Femur (tissue), 1 donor: ENCODE data around the gene SBF2.
"Not testable (repeated sequence)": the region's sequence is repeated elsewhere in the genome, so short reads cannot be mapped to it uniquely, and the experiment has no call there.

Experiments
- DNase-seq: peaks from one replicate; pipeline ENCODE4 v3.0.0-alpha.2; 2017

Gene SBF2

DNA sequence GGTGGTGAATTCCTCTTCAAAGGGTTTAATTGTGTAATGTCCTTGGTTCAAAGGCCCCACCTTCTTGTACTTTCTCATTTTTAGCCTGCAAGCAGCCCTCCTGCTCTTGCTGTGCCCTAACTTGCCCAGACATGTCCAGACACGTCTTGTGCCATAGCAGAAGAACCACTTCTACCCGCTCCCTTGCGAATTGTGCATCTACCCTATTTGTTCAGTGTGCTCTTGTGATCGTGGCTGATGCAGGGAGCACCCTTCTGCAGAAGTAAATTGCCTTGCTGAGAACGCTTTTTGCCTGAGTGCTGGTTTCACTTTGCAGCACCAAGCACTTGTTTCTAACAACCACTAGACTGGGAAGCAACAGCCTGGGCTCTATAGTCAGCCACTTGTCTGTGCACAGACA is 249.4 kb downstream of the SBF2 start:
- no peak for DNase-seq

- no peak for DNase-seq
Measured at GRCh38 chr11:10042699-10043098, 251.3 kb downstream of the SBF2 start.

DNA sequence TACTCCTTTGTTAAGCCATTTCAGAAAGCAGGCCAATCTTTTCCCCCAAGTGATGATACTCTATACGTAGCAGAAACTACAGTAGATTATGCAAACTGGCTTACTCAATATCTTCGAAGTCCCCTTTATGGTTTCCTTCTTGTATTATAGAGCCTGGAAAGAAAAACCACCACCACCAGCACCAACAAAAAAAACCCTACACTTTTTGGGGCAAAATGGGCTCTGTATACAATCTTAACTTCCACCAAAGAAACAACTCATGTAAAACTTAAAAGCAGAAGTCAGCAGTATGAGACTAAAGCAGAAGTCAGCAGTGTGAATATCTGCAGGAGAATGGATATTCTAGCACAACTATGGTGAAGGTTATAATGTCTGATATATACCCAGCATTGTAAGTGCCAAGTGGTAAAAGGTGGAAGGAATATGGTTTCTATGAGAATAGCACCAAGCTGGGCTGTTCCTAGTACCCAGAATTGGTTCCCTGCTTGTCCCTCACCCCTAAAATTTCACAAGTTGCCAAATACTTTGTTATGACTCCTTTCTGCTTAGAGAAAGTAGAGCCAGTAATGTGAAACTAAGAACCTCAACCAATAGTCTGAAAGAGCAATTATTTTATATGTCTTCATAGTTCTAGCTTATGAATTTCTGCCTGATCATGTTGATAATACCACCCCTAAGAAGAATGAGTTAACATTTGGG is 252.1 kb downstream of the SBF2 start:
- no peak for DNase-seq

- DNase-seq, result no peak
Measured at GRCh38 chr11:10041332-10041731, 252.7 kb downstream of the SBF2 start.

DNA sequence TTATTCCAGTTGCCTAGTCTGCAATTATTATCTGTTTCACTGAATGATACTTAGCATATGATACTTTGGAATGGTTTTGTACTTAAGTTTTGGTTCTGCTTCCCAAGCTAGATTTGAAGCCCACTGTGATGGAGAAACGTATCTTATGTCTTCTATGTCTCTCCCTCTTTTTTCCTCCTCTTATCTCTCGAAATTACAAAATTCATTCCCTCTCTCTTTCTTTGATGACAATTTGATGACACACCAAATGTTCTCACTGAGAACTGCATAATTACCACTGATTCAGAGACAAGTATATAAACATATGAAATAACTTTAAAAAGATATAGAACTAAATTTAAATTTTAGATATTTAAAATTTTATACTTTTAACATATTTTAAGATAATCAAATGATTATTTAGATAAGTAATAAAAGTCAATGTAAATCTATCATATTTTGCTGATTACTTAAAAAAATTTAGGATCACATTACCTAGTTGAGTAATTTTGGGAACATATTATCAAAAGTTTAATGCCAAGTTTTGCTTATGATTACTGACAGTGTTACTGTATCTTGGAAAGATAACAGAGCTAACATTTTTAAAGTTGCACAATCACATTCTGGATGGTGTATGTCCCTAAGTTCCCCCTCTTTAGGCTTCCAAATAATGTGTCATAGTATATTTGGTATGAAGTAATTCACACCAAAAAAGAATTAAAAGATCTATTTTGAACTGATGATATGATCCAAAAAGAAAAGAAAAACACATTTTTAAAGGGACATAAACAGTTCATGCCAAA is 255.3 kb downstream of the SBF2 start:
- no peak for DNase-seq

DNA sequence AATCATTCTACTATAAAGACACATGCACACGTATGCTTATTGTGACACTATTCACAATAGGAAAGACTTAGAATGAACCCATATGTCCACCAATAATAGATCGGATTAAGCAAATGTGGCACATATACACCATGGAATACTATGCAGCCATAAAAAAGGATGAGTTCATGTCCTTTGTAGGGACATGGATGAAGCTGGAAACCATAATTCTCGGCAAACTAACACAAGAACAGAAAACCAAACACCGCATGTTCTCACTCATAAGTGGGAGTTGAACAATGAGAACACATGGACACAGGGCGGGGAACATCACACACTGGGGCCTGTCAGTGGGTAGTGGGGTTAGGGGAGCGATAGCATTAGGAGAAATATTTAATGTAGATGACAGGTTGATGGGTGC is 258.1 kb downstream of the SBF2 start:
- DNase-seq, result not testable (repeated sequence)

DNA sequence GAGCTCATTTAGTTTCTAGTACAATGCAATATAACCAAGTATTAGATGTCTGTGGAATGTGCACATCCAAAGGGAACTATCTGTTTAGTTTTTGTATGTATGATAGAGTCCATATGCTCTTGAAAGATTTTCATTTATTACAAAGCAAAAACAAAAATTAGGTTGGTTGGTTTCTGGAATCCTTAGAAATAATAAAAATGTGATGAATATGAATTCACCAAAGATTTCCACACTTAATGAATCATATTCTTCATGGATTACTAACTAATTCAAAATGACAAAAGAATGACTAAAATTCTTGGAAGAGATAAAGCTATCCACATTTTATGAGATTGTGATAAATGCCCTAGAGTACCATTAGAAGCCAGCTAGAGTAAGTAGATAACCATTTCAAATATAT is 261.1 kb downstream of the SBF2 start:
- no peak for DNase-seq

DNA sequence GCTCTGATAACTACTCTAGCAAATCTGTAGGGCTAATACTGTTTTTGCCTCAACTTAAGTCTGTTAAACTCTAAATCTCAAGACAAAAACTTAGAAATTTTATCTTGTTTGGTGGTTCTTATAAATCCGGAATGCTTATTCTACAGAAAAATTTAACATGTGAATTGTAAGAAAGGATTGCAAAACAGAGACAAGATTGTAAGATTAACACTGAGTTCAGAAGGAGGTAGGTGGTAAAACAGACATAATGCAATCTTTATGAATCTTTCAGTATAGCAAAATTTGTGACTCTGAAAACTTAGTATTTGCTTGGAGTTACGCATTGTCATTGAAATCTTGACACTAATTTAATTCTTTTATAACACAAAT is 263.9 kb downstream of the SBF2 start:
- no peak for DNase-seq

- no peak for DNase-seq
Measured at GRCh38 chr11:10029386-10030121, 264.5 kb downstream of the SBF2 start.

DNA sequence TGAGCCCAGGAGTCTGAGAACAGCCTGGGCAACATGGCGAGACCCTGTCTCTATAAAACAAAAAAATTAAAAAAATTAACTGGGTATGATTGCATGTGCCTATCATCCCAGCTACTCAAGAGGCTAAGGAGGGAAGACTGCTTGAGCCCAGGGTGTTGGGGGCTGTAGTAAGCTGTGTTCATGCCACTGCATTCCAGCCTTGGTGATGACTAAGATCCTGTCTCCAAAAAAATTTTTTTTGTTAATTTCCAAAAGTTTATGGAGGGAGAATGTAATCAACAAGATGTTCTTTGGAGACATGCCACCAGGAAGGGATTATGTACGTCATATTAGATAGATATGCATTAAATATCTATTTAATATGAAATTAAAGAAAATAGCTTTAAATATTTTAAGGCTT is 267.5 kb downstream of the SBF2 start:
- DNase-seq, result no peak

- DNase-seq, result no peak
Measured at GRCh38 chr11:10023212-10023611, 270.8 kb downstream of the SBF2 start.

- DNase-seq, result no peak
Measured at GRCh38 chr11:10022764-10023163, 271.3 kb downstream of the SBF2 start.

DNA sequence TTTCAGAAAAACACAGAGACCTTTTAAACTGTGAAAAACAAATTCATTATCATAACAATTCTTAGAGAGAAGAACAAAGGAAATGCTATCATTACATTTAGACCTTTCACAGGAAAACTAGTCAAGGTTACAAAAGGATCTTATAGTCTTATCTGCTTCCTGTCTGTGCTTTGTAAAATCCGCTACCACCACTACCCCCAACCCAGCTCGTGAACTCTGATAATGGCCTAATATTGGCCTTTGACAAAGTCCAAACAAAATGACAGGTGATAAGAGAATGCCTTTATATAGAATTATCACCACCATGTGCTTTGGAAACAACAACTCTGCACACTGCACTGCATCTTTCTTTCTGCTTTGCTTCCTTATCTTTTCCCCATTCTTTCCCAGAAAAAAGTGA is 272.5 kb downstream of the SBF2 start:
- no peak for DNase-seq

DNA sequence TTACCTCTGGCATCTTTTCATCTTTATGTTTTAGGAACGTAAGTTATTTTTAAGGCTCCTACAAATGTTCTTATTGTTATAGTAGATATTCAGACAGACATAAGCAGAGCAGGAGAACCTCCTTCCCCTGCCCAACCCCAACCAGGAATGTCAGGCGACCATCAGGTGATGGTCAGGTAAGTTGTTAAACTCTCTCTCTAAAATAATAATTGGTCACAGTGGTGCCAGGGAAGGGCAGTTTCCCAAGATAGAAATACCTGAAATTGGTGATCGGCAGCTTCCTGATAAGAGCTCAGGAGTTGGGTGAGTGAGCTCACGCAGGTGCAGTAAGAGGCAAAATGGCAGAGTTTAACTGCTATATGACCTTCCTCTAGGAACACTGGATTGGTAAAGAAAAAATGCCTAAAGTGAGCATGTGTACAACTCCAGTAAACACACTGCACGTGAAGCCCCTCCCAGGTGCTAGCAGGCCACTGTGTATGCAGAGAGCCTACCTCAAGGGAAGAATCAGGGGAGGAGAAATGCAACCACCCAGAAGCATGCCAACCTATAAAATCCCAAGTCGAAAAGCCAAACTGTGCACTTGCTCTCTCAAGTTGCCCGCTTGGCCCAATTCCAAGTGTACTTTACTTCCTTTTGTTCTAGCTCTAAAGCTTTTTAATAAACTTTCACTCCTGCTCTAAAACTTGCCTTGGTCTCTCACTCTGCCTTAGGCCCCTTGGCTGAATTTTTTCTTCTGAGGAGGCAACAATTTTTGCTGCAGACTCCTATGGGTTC is 273.9 kb downstream of the SBF2 start:
- no peak for DNase-seq

DNA sequence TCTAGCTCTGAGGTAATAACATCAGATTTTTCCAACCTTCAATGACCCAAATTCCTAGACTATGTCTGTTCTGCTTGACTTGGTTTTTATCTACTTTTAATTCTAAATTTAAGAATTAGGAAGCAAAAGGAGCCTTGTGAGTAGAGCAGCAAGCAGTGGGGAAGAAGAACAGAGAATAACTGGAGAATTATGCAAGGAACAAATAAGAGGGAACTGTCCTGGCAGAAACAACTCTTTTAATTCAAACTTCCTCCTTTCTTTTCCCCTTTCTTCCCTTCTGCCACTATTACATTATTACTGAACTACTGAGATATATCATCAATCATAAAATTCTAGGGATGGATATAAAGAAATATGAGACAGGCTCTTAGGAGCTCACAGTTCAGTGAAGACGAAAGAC is 276.1 kb downstream of the SBF2 start:
- no peak for DNase-seq

DNA sequence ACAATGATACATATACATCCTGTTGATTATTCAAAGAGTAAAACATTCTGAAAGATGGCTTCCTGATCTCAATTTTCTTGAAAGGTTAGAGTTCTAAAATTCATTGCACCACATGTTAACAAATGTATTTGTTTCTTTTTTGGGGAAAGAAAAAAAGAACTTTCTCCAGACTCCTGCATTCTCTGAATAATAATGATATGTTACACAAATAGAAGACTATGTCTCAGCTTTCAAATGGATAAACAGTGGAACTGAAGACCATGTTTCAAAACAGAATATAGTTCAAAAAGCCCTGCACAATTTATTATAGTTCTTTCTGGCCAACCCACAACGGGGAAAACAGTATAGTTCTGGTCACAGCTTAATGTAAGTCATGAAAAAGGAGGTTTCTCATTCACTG is 277.0 kb downstream of the SBF2 start:
- DNase-seq, result no peak

- no peak for DNase-seq
Measured at GRCh38 chr11:10012068-10012467, 282.0 kb downstream of the SBF2 start.

- DNase-seq, result no peak
Measured at GRCh38 chr11:10005955-10006525, 288.0 kb downstream of the SBF2 start.

- no peak for DNase-seq
Measured at GRCh38 chr11:10004526-10005113, 289.4 kb downstream of the SBF2 start.

DNA sequence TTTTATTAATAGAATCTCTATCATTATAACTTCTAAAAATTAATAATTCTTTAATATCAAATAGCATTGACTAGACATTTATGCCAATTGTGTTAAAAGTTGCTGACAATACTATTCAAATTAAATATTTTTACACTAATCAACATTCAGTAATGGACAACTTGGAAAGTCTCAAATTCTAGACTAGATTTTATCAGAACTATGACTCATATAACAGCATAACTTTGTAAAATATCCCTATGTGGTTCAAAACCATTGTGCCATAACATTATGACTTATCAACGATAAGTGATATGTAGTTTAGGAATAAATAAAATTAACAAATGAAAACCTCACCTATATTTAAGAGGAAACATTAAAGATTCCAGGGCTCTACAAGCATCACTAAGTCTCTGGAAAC is 291.8 kb downstream of the SBF2 start:
- no peak for DNase-seq

- no peak for DNase-seq
Measured at GRCh38 chr11:9992306-9992705, 301.7 kb downstream of the SBF2 start.

GRCh38 chr11:9990221-9990973 is 303.6 kb downstream of the SBF2 start:
- no peak for DNase-seq
